Measurements from ENCODE around the gene ELOVL5. TPM values are rescaled to one million over a fixed set of nuclear protein-coding genes. Genes with fewer than 3 reads are reported as not detected.

Gene ELOVL5
- polyA plus RNA-seq, 1 of the 3 experiments (the other 2 are of a cell fraction) = 31.9 TPM

DNA sequence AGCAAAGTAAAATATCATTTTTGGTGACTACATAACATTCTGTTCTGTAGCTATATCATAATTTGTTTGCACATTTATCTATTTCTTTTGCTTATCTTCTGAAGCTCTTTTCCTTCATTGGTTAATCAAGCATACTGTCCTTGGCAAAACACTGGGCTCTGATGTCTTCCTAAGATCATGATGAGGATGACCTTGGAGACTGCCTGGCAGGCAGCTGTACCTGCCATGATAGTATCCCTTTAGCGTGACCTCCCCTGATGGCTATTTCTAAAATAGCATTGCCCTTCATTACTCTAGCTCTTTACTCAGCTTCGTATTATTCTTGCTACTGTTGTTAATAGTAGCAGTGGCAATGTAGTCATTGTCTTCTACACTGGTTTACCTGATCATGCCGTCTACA is 46.0 kb upstream of the ELOVL5 start:
- Histone ChIP-seq H2AFZ (ENCODE audit: low read depth) (no peak overlapping the region), H3K36me3 (replicated peaks in 1 of 2; ENCODE audit: control insufficient read depth in 1 of 2, insufficient read depth in 2 of 2, low read length in 1 of 2) (no peaks in the 10 kb centered on the region), H3K4me2 (no peak overlapping the region), H3K9ac (no peak overlapping the region), H3K4me1 (ENCODE audit: control insufficient read depth in 1 of 2, insufficient read depth in 2 of 2, low read depth in 1 of 2, low read length in 1 of 2) (no peaks in the 10 kb centered on the region), H4K20me1 (ENCODE audit: insufficient read depth) (no peaks in the 10 kb centered on the region), H3K9me2 (no peaks in the 10 kb centered on the region), H3F3A (replicated peaks; ENCODE audit: insufficient read depth) (no peaks in the 10 kb centered on the region), H3K4me3 (ENCODE audit: low read depth in 2 of 2, low read length in 1 of 2) (no peak overlapping the region), H3K9me3 (no peaks in the 10 kb centered on the region), H3K27ac (ENCODE audit: low read depth in 2 of 2, low read length in 1 of 2) (no peak overlapping the region), H3K79me2 (ENCODE audit: insufficient read depth) (no peaks in the 10 kb centered on the region), H3K27me3 (ENCODE audit: insufficient read depth) (no peaks in the 10 kb centered on the region; the same call in 1 of the 2 replicates)
- POLR2A ChIA-PET = no interaction called here
- WGBS (ENCODE audit: low lambda C conversion rate) = 69% methylated on average over 3 of the region's 3 CpGs
- TF ChIP-seq SIN3A (IDR thresholded peaks at IDR 0.05; ENCODE audit: borderline replicate concordance, low read depth, low read length) = no peak
- TF ChIP-seq TAF1 (IDR thresholded peaks at IDR 0.05; ENCODE audit: borderline replicate concordance, low read depth, low read length) = no peak
- TF ChIP-seq, protein P1, sequence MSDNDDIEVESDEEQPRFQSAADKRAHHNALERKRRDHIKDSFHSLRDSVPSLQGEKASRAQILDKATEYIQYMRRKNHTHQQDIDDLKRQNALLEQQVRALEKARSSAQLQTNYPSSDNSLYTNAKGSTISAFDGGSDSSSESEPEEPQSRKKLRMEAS (IDR thresholded peaks at IDR 0.05; ENCODE audit: low read depth) = no peak
- no peak for TF ChIP-seq GATA2 (CRISPR knock-in tag; IDR thresholded peaks at IDR 0.05)
- TF ChIP-seq, protein P2, sequence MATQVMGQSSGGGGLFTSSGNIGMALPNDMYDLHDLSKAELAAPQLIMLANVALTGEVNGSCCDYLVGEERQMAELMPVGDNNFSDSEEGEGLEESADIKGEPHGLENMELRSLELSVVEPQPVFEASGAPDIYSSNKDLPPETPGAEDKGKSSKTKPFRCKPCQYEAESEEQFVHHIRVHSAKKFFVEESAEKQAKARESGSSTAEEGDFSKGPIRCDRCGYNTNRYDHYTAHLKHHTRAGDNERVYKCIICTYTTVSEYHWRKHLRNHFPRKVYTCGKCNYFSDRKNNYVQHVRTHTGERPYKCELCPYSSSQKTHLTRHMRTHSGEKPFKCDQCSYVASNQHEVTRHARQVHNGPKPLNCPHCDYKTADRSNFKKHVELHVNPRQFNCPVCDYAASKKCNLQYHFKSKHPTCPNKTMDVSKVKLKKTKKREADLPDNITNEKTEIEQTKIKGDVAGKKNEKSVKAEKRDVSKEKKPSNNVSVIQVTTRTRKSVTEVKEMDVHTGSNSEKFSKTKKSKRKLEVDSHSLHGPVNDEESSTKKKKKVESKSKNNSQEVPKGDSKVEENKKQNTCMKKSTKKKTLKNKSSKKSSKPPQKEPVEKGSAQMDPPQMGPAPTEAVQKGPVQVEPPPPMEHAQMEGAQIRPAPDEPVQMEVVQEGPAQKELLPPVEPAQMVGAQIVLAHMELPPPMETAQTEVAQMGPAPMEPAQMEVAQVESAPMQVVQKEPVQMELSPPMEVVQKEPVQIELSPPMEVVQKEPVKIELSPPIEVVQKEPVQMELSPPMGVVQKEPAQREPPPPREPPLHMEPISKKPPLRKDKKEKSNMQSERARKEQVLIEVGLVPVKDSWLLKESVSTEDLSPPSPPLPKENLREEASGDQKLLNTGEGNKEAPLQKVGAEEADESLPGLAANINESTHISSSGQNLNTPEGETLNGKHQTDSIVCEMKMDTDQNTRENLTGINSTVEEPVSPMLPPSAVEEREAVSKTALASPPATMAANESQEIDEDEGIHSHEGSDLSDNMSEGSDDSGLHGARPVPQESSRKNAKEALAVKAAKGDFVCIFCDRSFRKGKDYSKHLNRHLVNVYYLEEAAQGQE (IDR thresholded peaks at IDR 0.05; ENCODE audit: low read depth, low read length) = no peak
- TF ChIP-seq, protein P3, sequence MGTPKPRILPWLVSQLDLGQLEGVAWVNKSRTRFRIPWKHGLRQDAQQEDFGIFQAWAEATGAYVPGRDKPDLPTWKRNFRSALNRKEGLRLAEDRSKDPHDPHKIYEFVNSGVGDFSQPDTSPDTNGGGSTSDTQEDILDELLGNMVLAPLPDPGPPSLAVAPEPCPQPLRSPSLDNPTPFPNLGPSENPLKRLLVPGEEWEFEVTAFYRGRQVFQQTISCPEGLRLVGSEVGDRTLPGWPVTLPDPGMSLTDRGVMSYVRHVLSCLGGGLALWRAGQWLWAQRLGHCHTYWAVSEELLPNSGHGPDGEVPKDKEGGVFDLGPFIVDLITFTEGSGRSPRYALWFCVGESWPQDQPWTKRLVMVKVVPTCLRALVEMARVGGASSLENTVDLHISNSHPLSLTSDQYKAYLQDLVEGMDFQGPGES (IDR thresholded peaks at IDR 0.05; ENCODE audit: low read depth, low read length) = no peak
- TF ChIP-seq TEAD4 (IDR thresholded peaks at IDR 0.05; ENCODE audit: borderline replicate concordance, insufficient read depth) = no peak
- no peak for TF ChIP-seq FOXM1 (IDR thresholded peaks at IDR 0.05; ENCODE audit: low read depth)
- TF ChIP-seq, protein P4, sequence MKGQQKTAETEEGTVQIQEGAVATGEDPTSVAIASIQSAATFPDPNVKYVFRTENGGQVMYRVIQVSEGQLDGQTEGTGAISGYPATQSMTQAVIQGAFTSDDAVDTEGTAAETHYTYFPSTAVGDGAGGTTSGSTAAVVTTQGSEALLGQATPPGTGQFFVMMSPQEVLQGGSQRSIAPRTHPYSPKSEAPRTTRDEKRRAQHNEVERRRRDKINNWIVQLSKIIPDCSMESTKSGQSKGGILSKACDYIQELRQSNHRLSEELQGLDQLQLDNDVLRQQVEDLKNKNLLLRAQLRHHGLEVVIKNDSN (IDR thresholded peaks at IDR 0.05; ENCODE audit: borderline replicate concordance, low read depth) = no peak
- TF ChIP-seq, protein P5, sequence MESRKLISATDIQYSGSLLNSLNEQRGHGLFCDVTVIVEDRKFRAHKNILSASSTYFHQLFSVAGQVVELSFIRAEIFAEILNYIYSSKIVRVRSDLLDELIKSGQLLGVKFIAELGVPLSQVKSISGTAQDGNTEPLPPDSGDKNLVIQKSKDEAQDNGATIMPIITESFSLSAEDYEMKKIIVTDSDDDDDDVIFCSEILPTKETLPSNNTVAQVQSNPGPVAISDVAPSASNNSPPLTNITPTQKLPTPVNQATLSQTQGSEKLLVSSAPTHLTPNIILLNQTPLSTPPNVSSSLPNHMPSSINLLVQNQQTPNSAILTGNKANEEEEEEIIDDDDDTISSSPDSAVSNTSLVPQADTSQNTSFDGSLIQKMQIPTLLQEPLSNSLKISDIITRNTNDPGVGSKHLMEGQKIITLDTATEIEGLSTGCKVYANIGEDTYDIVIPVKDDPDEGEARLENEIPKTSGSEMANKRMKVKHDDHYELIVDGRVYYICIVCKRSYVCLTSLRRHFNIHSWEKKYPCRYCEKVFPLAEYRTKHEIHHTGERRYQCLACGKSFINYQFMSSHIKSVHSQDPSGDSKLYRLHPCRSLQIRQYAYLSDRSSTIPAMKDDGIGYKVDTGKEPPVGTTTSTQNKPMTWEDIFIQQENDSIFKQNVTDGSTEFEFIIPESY (IDR thresholded peaks at IDR 0.05; ENCODE audit: borderline replicate concordance, low read depth) = no peak
- TF ChIP-seq, protein P6, sequence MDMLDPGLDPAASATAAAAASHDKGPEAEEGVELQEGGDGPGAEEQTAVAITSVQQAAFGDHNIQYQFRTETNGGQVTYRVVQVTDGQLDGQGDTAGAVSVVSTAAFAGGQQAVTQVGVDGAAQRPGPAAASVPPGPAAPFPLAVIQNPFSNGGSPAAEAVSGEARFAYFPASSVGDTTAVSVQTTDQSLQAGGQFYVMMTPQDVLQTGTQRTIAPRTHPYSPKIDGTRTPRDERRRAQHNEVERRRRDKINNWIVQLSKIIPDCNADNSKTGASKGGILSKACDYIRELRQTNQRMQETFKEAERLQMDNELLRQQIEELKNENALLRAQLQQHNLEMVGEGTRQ (IDR thresholded peaks at IDR 0.05; ENCODE audit: borderline replicate concordance, low read depth, low read length) = no peak
- no peak for TF ChIP-seq POLR2AphosphoS5 (IDR thresholded peaks at IDR 0.05; ENCODE audit: low read depth, low read length)
- no peak for TF ChIP-seq TCF12 (IDR thresholded peaks at IDR 0.05)
- TF ChIP-seq ELF1 (IDR thresholded peaks at IDR 0.05) = no peak
- CTCF ChIA-PET = interaction anchor here (0.9 to 1.8 kb wide), 3 partner anchors 16 to 91 kb away, joined by 3 to 10 read pairs (median 3); no protein-coding TSS in a partner anchor
- DNase-seq = no peak

Measured in SK-N-SH (cell line).